Keratinocyte (primary cell): ENCODE results near the gene MTPN. TPM values are rescaled to one million over a fixed set of nuclear protein-coding genes. Genes with fewer than 3 reads are reported as not detected.

Experiments used
- DNase-seq: peaks from one replicate; pipeline ENCODE4 v3.0.0-alpha.2; 2011; ENCODE audit warnings: low read depth, missing footprints, low spot score
- FAIRE-seq: peaks from 2 replicates; lab custom pipeline; 2011; peaks lifted over from hg19 to GRCh38; lab: Jason Lieb, UNC
- H2AFZ ChIP-seq: 2 replicates; pipeline ENCODE4 v1.6.0; 2012; ENCODE audit warnings: low read length, control low read depth, inconsistent platforms; ENCODE audit not compliant: control insufficient read depth
- H3K27ac ChIP-seq: 2 replicates; pipeline ENCODE4 v1.5.1; 2011; ENCODE audit warnings: low read length; ENCODE audit not compliant: control insufficient read depth, insufficient read depth
- H3K27me3 ChIP-seq: 3 replicates; pipeline ENCODE4 v1.6.0; 2011; ENCODE audit warnings: low read length; ENCODE audit not compliant: control insufficient read depth, insufficient read depth; ENCODE audit errors: extremely low read depth
- H3K36me3 ChIP-seq, 2 experiments: 2 replicates in 1 of 2; 3 replicates in 1 of 2; pipeline ENCODE4 v1.5.1; 2011; ENCODE audit warnings: low read length in 2 of 2, mild to moderate bottlenecking in 1 of 2; ENCODE audit not compliant: control insufficient read depth in 2 of 2, insufficient read depth in 2 of 2; ENCODE audit errors: extremely low read depth in 1 of 2
- H3K4me1 ChIP-seq: 3 replicates; pipeline ENCODE4 v1.5.1; 2011; ENCODE audit warnings: low read length; ENCODE audit not compliant: control insufficient read depth, insufficient read depth; ENCODE audit errors: extremely low read depth
- H3K4me2 ChIP-seq: 3 replicates; pipeline ENCODE4 v1.6.0; 2011; ENCODE audit warnings: low read depth, low read length; ENCODE audit not compliant: control insufficient read depth, insufficient read depth; ENCODE audit errors: extremely low read depth
- H3K4me3 ChIP-seq, 3 experiments: fragments of 200-600 bp in 1 of 3; sonication (generic) in 1 of 3; 2 replicates in 2 of 3; 3 replicates in 1 of 3; pipeline ENCODE4 v1.5.1; 2011 to 2016; ENCODE audit warnings: low read length in 3 of 3, mild to moderate bottlenecking in 3 of 3, control low read depth in 2 of 3, inconsistent platforms in 1 of 3, low read depth in 1 of 3, mixed read lengths in 1 of 3, mixed run types in 1 of 3, moderate library complexity in 1 of 3; ENCODE audit not compliant: control insufficient read depth in 2 of 3, insufficient read depth in 2 of 3; ENCODE audit errors: extremely low read depth in 1 of 3
- H3K79me2 ChIP-seq: 2 replicates; pipeline ENCODE4 v1.6.0; 2012; ENCODE audit warnings: low read length; ENCODE audit not compliant: control insufficient read depth, insufficient read depth
- H3K9ac ChIP-seq: 3 replicates; pipeline ENCODE4 v1.6.0; 2011; ENCODE audit warnings: low read length; ENCODE audit not compliant: control insufficient read depth, insufficient read depth; ENCODE audit errors: extremely low read depth
- H3K9me1 ChIP-seq: 3 replicates; pipeline ENCODE4 v1.6.0; 2011; ENCODE audit warnings: low read length; ENCODE audit not compliant: control insufficient read depth, insufficient read depth; ENCODE audit errors: extremely low read depth
- H3K9me3 ChIP-seq: 2 replicates; pipeline ENCODE4 v1.5.1; 2012; ENCODE audit warnings: low read depth, low read length; ENCODE audit not compliant: control insufficient read depth
- H4K20me1 ChIP-seq: 3 replicates; pipeline ENCODE4 v1.6.0; 2011; ENCODE audit warnings: low read length; ENCODE audit not compliant: control insufficient read depth, insufficient read depth; ENCODE audit errors: extremely low read depth
- EZH2 ChIP-seq: IDR thresholded peaks from one replicate; pipeline ENCODE4 v1.6.1; 2012; ENCODE audit warnings: inconsistent platforms, mild to moderate bottlenecking, low read length, moderate library complexity
- dilution Hi-C: fragments of 300-500 bp; cut with MboI; formaldehyde crosslinking; loops from one replicate; pipeline ENCODE4 v1.7.0; 2020; ENCODE audit warnings: low sequenced_read_pairs; ENCODE audit not compliant: extremely low pct_ligation_motif_present
- polyA plus RNA-seq, 5 experiments: library from polyadenylated mRNA; depleted of rRNA in 3 of 5; stranded (reverse) in 3 of 5; stranded (forward) in 1 of 5; unstranded in 1 of 5; fragments of >200 nt; gene quantifications; 1 replicate in 1 of 5; 2 replicates in 3 of 5; 3 replicates in 1 of 5; pipeline versions ENCODE4 v1.2.1 to v1.2.3, GENCODE V29; 2011 to 2012; ENCODE audit warnings: missing spikeins in 2 of 5, low read depth in 1 of 5, low replicate concordance in 1 of 5
- TF ChIP-seq, protein P1 (sequence below), 3 experiments: IDR thresholded peaks in 1 of 3; conservative IDR thresholded peaks in 1 of 3; optimal IDR thresholded peaks in 1 of 3; 2 replicates in 2 of 3; 3 replicates in 1 of 3; pipeline versions ENCODE3 to v1.5.1; 2011; ENCODE audit warnings: low read length in 3 of 3, mild to moderate bottlenecking in 3 of 3, moderate library complexity in 2 of 3, control low read depth in 1 of 3, inconsistent platforms in 1 of 3; ENCODE audit not compliant: insufficient read depth in 2 of 3; ENCODE audit errors: extremely low read depth in 1 of 3

MTPN gene
- polyA plus RNA-seq, 1 donor (not counting 4 experiments of a cell fraction or from before 2014, with no cell fraction given): 151 TPM

GRCh38 chr7:135994466-135995205 lies 17.5 kb upstream of the MTPN start:
- H3K79me2 ChIP-seq: no peaks in the 10 kb centered on the region
- no peaks in the 10 kb centered on the region for H3K9me1 ChIP-seq
- no peak for TF ChIP-seq EZH2
- TF ChIP-seq, protein P1, sequence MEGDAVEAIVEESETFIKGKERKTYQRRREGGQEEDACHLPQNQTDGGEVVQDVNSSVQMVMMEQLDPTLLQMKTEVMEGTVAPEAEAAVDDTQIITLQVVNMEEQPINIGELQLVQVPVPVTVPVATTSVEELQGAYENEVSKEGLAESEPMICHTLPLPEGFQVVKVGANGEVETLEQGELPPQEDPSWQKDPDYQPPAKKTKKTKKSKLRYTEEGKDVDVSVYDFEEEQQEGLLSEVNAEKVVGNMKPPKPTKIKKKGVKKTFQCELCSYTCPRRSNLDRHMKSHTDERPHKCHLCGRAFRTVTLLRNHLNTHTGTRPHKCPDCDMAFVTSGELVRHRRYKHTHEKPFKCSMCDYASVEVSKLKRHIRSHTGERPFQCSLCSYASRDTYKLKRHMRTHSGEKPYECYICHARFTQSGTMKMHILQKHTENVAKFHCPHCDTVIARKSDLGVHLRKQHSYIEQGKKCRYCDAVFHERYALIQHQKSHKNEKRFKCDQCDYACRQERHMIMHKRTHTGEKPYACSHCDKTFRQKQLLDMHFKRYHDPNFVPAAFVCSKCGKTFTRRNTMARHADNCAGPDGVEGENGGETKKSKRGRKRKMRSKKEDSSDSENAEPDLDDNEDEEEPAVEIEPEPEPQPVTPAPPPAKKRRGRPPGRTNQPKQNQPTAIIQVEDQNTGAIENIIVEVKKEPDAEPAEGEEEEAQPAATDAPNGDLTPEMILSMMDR (optimal IDR thresholded peaks at IDR 0.05 in 1 of 3, IDR thresholded peaks at IDR 0.05 in 1 of 3, conservative IDR thresholded peaks at IDR 0.05 in 1 of 3; ENCODE audit: extremely low read depth in 1 of 3, insufficient read depth in 2 of 3, low read length in 3 of 3): no peak
- no peaks in the 10 kb centered on the region for H3K36me3 ChIP-seq
- H2AFZ ChIP-seq: no peak overlapping the region
- FAIRE-seq: no peak
- no peaks in the 10 kb centered on the region for H4K20me1 ChIP-seq
- peaks cover 7% of the 10 kb centered on the region for H3K4me1 ChIP-seq
- peaks cover 3% of the 10 kb centered on the region for H3K27me3 ChIP-seq
- no peak overlapping the region for H3K4me2 ChIP-seq
- DNase-seq: no peak
- no peaks in the 10 kb centered on the region for H3K9me3 ChIP-seq
- H3K27ac ChIP-seq: no peak overlapping the region
- dilution Hi-C loops: no loop called here
- H3K9ac ChIP-seq: no peak overlapping the region
- no peak overlapping the region for H3K4me3 ChIP-seq

- Histone ChIP-seq H3K4me3 (no peak overlapping the region), H3K9ac (no peak overlapping the region), H3K36me3 (no peaks in the 10 kb centered on the region), H3K9me3 (no peaks in the 10 kb centered on the region), H4K20me1 (no peaks in the 10 kb centered on the region), H3K27ac (no peak overlapping the region), H3K79me2 (no peaks in the 10 kb centered on the region), H3K9me1 (no peaks in the 10 kb centered on the region), H3K4me2 (no peak overlapping the region), H2AFZ (no peak overlapping the region), H3K4me1 (peaks cover 7% of the 10 kb centered on the region), H3K27me3 (no peaks in the 10 kb centered on the region)
- dilution Hi-C loops: no loop called here
- no peak for FAIRE-seq
- TF ChIP-seq EZH2: no peak
- TF ChIP-seq, protein P1 (optimal IDR thresholded peaks at IDR 0.05 in 1 of 3, IDR thresholded peaks at IDR 0.05 in 1 of 3, conservative IDR thresholded peaks at IDR 0.05 in 1 of 3; ENCODE audit: extremely low read depth in 1 of 3, insufficient read depth in 2 of 3, low read length in 3 of 3): no peak
- no peak for DNase-seq
Measured at GRCh38 chr7:135993950-135994349, 16.8 kb upstream of the MTPN start.
